GM18907 (cell line): Measurements from ENCODE around the gene GFPT2.

ENCODE experiments used
- ATAC-seq: cut with Tn5 transposase; IDR thresholded peaks from one replicate; pipeline ENCODE4 v1.9.1; 2021; ENCODE audit warnings: mild to moderate bottlenecking, moderate library complexity; ENCODE audit not compliant: unreplicated experiment

Gene GFPT2

DNA sequence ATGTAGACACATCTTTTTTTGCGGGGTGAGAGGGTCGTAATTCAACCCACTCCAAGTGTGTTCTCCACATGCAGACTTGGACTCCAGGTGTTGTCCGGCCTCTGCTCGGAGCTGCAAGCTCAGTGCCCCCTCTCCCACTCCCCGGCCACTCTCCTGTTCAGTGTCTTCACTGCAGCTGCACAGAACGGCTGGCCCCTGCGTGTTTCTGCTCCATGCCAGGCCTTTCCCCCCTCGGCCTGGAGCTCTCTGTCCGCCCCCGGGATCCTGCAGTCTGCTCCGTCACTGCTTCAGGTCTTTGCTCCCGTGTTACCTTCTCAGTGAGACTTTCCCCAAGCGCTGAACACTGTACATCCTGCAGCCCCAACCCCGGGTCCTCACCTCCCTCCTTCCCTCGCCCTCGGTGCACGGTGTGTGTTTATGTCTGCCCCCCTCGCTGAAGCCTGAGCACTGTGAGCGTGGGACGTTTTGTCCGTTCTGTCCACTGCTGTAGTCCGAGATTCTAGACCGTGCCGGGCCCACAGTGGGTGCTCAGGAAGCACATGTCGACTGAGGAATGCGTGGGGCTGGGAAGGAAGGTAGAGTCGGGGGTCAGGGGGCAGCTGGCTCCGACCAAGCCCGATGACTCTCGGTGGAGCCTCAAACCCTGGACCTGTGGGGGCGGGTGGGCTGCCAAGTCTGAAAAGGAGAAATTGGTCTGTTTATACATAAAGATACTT, 26.4 kb upstream of the GFPT2 start:
- no peak for ATAC-seq

DNA sequence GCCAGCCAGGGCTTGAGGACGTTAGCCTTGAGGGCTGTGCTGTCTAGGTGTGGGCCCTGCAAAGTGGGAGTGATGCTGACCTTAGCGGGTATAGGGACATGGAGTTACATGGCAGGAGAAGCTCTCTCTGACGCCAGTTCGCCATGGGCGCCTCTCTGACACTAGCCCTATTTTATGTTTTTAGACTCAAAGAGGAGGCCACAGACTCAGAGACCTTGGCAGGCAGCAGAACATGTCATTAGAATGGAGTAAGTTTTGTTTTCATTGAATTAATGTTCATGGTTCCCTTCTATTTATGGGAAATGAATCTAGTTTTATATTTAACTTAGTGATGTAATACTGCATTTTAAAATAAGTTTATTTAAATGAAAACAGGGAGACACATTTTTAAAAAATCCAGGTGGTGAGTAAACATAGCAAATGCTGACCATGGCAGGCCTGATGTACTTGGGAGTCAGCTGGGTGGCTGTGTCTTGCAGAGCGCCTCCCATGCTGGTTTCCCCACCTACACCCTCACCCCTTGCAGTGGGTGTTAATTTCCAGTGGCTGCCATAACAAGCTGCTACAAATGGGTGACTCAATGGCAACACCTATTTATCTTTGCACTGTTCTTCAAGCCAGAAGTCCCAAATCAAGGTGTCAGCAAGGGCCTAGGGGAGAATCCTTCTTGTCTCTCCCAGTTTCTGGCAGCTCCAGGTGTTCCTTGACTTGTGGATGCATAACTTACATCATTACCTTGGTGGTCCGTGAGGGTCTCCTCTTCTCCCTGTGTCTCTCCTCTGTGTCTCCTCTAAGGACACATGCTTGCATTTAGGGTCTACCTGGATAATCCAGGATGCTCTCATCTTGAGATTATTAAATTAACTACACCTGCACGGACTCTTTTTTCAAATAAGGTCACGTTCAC, 25.6 kb upstream of the GFPT2 start:
- ATAC-seq = no peak

DNA sequence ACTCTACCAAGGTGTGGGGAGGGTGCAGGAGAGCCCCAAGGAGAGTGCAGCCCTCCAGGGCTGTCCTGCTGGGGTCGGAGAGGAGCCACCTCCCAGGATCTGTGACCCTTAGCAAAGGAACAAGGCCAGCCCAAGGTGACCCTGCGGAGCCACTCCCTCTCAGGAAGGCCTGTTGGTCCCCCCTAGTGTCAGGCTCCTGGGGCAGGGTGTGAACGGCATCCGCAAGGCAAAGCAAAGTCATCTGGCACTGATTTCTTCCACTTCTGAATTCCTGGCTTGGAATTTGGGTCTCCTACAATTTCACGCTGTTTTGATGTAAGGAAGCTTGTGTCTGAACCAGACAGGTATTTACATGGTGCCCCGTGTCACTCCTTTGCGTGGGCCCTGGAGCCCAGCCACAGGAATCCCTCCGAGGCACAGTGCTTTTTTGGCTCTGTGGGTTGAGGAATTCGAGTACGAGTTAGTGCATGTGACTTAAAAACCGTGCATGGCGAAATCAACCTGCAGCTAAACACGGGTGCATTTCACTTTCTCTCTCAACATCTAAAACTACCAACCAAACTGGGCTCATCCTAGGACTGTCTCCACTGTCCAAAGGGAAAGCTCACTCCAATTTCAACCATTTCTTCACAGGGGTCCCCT, 24.5 kb upstream of the GFPT2 start:
- ATAC-seq = no peak

DNA sequence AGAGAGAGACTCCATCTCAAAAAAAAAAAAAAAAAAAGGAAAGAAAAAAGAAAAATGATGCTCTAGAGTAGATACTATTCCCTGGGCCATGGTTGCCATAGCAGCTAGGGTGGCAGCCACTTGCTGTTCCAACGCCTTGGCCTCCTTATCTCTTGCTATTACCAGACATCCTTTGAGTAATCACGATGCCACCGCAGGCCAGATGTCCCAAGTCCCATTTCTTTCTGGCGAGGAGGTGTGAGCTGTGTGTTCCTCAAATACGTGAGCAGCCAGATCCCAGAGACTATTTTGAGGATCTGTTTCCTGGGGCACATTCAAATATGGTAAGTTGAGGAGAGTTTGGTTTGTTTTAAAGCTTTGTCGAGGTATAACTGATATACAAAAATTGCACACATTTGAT, 23.4 kb upstream of the GFPT2 start:
- no peak for ATAC-seq

DNA sequence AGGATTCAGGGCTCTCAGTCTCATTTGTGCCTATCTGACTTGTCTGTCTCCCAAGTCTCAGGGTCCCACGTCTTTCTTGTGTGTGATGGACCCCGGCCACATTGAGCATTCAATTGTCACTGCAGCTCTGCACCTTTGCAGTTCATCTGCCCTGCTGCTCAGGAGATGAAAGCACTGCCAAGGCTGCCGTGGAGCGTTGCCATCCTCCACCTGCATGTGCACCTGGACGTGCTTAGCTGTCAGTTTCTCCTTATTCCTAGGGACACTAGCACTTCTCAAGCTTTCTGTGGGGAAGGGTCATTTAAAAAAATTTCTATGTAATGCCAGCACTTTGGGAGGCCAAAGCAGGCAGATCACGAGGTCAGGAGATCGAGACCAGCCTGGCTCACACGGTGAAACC, 22.8 kb upstream of the GFPT2 start:
- no peak for ATAC-seq

DNA sequence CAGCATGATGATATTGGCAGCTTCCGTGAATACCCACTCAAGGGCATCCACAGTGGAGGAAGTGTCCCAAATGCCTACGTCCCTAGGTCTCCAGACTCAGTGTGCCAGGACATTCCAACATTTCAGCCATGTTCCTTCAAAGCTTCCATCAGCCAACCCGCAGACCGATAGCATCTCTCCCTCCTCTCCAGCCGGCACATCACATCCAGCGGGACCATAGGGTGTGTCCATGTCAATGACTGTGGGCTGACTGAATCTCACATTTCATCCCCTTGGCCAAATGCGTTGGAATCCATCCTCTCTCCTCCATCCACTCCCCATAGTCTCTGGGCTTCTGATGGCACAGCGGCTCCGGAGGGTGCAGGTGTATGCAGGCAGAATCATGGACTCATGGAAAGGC, 22.2 kb upstream of the GFPT2 start:
- ATAC-seq = no peak

DNA sequence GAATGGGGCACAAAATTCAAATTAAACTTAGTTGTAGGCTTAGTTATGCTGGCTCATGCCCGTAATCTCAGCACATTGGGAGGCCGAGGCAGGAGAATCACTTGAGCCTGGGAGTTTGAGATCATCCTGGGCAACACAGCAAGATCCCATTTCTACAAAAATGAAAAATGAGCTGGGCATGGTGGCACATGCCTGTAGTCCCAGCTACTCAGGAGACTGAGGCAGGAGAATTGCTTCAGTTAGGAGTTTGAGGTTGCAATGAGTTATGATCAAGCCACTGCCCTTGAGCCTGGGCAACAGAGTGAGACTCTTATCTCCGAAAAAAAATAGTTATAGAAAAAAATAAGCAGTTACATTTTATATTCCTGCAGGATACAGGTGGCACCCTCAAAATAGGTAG, 20.7 kb upstream of the GFPT2 start:
- no peak for ATAC-seq

DNA sequence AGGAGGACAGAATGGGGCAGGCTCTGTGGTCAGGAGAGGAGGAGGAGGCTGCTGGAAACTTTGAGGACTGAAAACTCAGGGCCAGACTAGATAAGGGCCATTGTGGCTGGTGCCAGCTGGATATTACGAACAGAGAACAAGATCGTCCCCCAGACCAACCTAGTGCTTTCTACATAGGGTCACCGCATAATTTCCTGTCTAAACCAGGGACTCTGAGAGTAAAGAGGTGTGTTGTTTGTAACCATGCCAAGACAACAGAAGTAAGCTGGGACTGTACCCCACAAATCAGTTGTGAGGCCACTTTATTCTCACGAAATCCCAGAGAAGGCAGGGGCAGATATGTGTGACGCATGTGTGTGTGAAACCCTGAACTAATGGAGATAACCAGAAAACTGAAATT, 20.3 kb upstream of the GFPT2 start:
- no peak for ATAC-seq

DNA sequence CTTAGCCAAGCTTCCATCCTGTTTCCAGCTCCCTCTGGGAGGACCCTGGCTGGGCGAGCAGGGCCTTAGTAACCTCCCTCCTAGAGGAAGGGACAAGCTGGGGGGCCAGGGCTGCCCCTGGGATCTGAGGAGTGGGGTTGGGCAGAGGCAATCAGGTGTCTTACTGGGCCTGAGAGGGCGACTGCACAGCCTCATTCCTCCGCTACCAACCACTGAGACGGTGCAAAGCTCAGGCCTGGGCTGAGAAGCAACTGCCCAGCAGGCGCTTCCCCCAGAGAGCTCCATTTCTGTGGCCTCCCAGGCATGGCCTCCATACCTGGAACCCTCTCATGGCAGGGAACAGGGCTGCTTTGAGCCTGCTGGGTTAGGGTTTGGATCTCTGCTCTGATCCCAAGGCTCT, 18.8 kb upstream of the GFPT2 start:
- no peak for ATAC-seq

DNA sequence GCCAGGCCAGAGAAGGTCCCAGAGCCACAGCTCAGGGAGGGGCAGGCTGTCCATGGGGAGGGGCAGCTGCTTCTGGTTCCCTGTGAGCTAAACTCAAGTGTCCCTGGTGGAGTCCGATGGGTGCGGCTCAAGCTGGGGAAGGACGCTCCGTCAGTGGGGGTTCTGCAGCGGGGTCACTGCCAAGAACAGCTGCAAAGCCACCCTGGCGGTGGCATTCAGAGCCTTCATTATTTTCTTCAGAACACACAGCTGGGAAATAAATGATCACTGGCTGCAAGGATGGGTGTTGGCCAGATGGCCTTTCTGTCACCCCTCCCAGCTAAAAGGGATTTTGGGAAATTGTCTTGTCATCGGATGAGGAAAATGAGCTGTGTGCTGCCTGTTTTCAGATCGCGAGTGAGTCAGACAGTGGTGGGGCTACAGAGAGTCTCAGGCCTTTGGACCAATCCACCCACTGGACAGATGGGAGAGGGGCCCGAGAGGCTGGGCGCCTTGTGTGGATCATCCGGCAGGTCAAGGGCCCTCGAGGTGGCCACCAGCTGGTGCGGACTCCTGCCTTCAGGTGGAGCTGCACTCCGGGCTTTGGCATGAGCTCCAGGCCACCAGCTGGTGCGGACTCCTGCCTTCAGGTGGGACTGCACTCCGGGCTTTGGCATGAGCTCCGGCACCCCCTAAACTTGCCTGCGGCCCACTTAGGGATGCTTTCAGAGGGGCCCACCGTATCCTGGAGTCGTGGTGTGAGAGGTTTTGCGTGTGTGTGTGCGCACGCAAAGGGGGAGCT, 17.9 kb upstream of the GFPT2 start:
- no peak for ATAC-seq

DNA sequence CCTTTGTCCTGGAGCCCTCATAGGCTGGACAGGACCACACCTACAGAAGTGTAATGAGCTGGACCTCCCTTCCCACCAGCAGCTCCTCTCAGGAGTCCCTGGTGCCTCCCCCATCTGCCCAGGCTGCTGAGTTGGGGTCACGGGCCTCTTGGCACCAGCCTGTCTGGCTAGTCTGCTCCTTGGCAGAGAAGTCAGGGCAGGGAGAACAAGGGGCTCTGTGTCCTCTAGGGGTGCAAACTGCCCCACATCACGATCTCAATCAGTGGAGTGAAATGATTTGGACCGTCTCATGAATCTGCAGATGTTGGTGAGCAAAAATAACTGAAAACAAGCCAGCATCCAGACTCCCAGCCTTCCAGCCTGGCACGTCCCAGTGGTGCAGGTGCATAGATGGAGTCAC, 14.9 kb upstream of the GFPT2 start:
- ATAC-seq = no peak

DNA sequence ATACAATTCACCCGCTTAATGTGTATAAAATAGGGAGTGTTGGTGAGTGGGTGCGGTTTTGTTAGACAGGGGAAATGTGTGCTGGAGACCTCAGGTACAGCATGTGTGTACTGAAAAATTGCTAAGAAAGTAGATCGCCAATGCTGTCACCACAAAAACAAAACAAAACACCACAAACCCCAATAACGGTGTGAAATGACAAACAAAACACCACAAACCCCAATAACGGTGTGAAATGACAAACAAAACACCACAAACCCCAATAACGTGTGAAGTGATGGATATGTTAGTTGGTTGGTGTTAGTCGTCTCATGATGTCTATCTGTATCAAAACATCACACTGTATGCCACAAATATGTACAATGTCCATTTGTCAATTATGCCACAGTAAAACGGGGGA, 14.2 kb upstream of the GFPT2 start:
- ATAC-seq = no peak

DNA sequence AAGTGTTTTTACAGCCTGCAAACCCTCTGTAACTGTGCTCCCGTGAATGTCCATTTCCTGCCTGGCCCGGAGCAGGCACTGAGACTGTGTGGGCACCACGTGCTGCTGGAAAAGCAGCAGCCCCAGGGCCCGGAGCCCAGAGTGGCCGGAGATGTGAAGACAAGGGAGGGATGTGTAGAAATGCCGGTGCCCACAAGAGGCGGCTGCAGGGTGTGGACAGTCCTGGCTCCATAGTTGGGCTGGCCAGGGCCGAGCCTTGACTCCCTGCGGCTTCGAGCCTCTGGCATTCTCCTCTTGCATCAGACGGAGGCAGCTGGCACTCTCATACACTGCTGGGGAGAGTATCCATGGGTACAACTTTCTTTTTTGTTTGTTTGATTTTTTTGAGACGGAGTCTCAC, 13.2 kb upstream of the GFPT2 start:
- no peak for ATAC-seq

DNA sequence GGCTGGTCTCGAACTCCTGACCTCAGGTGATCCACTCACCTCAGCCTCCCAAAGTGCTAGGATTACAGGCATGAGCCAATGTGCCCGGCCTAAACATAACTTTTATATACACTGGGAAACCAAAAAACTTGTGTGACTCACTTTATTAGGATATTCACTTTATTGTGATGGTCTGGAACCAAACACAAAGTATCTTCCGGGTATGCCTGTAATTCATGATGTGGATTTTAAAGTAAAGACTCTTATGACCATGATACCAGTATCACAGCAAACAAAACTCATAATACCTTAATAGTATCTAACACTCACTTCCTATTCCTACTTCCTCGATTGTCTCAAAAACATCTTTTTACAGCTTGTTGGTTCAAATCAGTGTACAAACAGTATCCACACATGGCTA, 12.7 kb upstream of the GFPT2 start:
- ATAC-seq = no peak

DNA sequence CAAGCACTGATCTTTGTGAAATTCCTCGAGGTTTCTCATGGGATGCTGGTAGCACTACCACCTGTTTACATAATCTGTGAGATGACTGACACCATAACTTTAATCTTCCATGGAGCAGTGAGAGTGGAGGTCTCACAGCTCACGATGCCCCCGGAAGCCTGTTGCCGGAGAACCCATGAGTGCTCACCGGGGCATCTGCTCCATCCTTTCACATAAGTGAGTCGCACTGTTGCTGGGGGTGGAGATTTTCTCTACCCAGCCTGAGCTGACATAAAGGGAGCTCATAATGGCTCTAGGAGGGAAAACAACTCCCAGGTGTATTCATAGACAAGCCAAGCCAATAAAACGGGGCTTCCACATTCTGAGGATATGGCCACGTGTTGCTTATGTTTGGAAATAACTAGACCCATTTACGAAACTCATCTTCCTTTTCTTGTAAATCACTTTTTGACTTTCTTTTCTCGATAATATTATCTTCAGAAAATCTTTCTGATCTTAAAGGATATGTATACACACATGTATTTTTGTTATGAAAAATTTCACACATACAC, 11.2 kb upstream of the GFPT2 start:
- no peak for ATAC-seq

DNA sequence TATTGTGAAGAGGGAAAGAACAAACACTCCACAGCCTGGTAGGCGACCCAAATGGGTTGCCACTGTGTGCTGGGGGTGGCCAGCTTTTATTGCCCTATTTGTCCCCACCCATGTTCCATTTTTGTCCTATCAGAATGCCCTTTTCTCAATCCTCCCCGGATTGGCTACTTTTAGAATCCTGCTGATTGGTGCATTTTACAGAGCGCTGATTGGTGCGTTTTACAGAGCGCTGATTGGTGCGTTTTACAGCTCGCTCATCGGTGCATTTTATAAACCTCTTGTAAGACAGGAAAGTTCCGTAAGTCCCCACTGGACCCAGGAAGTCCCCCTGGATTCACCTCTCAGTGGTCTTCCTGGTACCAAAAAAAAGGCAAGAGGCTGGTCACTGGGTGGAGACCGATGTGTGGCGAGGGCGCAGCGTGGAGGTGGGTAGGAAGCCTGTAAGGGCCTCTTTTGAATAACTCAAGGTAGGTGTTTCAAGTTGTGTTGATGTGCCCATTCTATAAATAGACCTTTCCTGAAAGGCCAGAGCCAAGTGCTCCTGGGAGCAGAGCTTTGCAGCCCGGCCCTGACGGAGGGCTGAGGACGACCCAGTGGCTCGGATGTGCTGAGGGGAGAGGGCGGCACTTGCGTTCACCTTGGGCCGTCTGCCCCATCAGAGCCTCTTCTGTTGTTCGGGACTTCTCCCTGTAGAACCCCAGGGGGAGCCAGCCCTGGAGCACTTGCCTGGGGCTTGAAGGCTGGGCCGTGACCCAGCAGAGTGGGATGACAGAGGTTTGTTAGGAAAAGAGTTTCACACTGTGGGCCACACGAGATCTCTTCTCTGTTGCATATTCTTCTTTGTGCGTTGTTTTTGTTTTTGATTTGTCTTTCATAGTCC, 7.2 kb upstream of the GFPT2 start:
- no peak for ATAC-seq

DNA sequence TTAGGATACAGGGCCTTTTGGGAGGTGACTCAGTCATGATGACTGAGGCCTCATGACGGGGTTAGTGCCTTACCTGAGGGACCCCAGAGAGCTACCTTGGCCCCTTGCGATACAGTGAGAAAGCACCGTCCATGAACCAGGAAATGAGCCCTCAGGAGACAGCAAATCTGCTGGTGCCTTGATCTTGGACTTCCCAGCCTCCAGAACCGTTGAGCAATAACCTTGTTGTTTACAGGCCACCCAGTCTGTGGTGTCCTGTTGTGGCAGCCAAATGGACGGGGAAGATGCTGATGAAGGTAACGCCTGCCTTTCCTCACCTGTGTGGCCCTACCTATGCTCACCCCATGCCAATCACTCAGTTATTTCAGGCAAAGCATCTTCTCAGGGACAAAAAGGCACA, 5.6 kb upstream of the GFPT2 start:
- no peak for ATAC-seq

DNA sequence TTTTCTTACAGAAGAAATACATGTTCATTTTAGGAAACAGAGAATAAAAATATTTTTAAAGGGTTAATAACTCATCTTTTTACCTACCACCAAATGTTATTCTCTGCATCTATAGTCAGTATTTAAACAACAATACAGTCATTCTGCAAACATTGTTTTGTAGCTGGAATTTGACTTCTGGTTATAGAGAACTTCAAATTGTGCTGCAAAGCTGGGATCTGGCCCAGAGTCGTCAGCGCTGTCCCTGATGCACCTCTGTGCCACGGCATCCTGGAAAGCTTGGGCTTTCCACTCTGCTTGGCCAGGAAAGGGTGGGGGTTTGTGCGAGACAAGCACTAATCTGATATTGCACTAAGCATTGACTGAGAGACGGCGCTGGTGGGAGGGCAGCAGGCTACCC, 5.0 kb upstream of the GFPT2 start:
- ATAC-seq = no peak

DNA sequence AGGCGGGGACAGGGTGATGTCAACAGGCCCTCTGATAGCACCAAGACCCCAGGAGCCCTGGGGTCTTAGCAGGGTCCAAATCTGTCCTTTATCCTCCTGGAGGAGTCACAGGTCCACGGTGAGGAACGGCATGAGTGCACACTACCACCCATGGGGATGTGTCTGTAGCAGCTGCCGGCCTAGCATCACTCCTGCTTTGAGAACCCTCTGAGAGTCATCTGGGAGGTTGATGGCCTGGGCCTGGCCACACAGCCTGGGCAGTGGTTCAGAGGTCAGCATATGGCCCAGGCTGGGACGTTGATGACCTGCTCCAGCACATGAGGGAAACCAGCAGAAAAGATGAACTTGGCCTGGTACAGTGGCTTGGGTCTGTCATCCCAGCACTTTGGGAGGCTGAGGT, 1.8 kb upstream of the GFPT2 start:
- no peak for ATAC-seq

DNA sequence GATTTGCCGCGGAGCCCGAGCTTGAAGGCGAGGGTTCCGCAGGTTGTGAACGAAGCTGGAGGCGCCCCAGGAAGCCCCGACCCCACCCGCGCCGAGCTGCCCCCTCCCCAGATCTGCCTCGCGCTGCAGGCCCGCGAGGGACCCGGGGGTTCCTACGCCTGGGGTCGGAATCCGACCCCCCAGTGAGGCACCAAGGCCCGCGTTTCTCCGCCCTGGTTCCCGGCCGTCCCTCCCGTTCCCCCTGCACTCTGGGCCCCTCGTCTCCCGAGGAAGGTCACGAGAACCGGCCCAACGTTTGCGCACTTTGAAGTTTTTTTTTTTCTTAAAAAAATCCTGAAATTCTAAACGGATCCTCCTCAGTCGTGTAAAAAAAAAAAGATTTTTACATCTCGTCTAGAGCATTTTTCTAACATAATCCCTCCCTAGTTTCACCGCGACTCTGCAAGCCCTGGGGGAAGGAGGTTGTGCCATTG, 880 bp upstream of the GFPT2 start:
- no peak for ATAC-seq
